ENCODE measurements around the gene C6orf15.

DNA sequence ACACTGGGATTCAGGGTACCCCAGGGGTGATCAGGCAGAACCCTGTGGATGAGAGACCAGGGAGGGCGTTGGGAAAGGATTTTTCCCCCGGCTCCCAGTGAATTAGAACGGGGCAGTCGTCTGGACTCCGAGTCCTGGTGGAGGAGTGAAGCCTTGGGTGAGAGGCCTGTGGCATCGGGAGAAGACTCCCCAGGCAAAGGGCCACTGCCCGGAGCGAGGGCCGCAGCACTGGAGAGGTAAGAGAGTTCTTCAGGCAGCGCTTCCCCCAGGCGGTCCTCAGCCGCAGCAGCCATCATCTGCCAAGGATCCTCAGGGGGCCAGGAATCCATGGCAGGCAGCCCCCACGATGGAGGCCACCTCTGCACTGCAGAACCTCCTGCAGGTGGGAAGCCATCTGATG lies 663 bp downstream of the C6orf15 start:
- no peak for TF ChIP-seq CTCF (IDR thresholded peaks at IDR 0.05; ENCODE audit: control extremely low read depth in 1 of 3, insufficient read depth in 1 of 3, low read depth in 1 of 3, low read length in 3 of 3)
- no peak for TF ChIP-seq NANOG (IDR thresholded peaks at IDR 0.05; ENCODE audit: insufficient read depth, low read depth, low read length, poor library complexity, severe bottlenecking)

Measured in H1 (cell line).